ENCODE measurements around the gene HECTD4. TPM values are rescaled to one million over a fixed set of nuclear protein-coding genes. Genes with fewer than 3 reads are reported as not detected.
"Not testable (repeated sequence)": the region's sequence is repeated elsewhere in the genome, so short reads cannot be mapped to it uniquely, and the experiment has no call there.

The HECTD4 gene
- total RNA-seq, 1 experiment from 2014 or later: 51.3 TPM

GRCh38 chr12:112349431-112349830 lies 32.8 kb downstream of the HECTD4 start:
- H3K4me1 ChIP-seq (ENCODE audit: control insufficient read depth, insufficient read depth, low read length): no peaks in the 10 kb centered on the region; the same call in 1 of the 2 replicates
- H3K9me3 ChIP-seq (ENCODE audit: control insufficient read depth, insufficient read depth, low read depth, low read length): no peaks in the 10 kb centered on the region
- intact Hi-C loops (cut with micrococcal nuclease; ENCODE audit: unreplicated experiment): no loop called here
- no peak overlapping the region for H3K4me3 ChIP-seq (ENCODE audit: low read depth in 2 of 2, low read length in 2 of 2)
- in situ Hi-C loops (cut with HindIII; ENCODE audit: low pct_unique_long_range_greater_than_20kb, low sequenced_read_pairs): no loop called here
- CTCF ChIA-PET: no interaction called here
- no peak for DNase-seq (ENCODE audit: low read depth, low spot score)
- ATAC-seq: no peak
- H3K36me3 ChIP-seq (ENCODE audit: control insufficient read depth, insufficient read depth, low read length): no peaks in the 10 kb centered on the region
- POLR2A ChIA-PET: no interaction called here
- TF ChIP-seq REST (IDR thresholded peaks at IDR 0.05; ENCODE audit: insufficient read depth in 1 of 2, low read depth in 2 of 2, low read length in 1 of 2): no peak
- no peak for TF ChIP-seq CTCF (IDR thresholded peaks at IDR 0.05)
- no peak for TF ChIP-seq POLR2AphosphoS5 (IDR thresholded peaks at IDR 0.05; ENCODE audit: low read depth, low read length)
- no peak for TF ChIP-seq TCF7L2 (IDR thresholded peaks at IDR 0.05; ENCODE audit: low read depth, low read length)
- TF ChIP-seq SIN3A (IDR thresholded peaks at IDR 0.05; ENCODE audit: borderline replicate concordance, insufficient read depth, low read depth, low read length): no peak
- H3K27ac ChIP-seq (ENCODE audit: low read length): no peak overlapping the region
- no peaks in the 10 kb centered on the region for H3K27me3 ChIP-seq (ENCODE audit: control insufficient read depth, insufficient read depth, low read length)
- BruUV-seq (replicated peaks): no TSS peak

- H3K4me1 ChIP-seq (ENCODE audit: control insufficient read depth, insufficient read depth, low read length); H3K27me3 ChIP-seq (ENCODE audit: control insufficient read depth, insufficient read depth, low read length); in situ Hi-C loops (cut with HindIII; ENCODE audit: low pct_unique_long_range_greater_than_20kb, low sequenced_read_pairs); intact Hi-C loops (cut with micrococcal nuclease; ENCODE audit: unreplicated experiment); BruUV-seq (replicated peaks); DNase-seq (ENCODE audit: low read depth, low spot score); H3K9me3 ChIP-seq (ENCODE audit: control insufficient read depth, insufficient read depth, low read depth, low read length); H3K4me3 ChIP-seq (ENCODE audit: low read depth in 2 of 2, low read length in 2 of 2); CTCF ChIA-PET; ATAC-seq; H3K27ac ChIP-seq (ENCODE audit: low read length); H3K36me3 ChIP-seq (ENCODE audit: control insufficient read depth, insufficient read depth, low read length); POLR2A ChIA-PET: not testable (repeated sequence)
Observed at GRCh38 chr12:112348926-112349325, 33.3 kb downstream of the HECTD4 start.

- no peaks in the 10 kb centered on the region for H3K36me3 ChIP-seq (ENCODE audit: control insufficient read depth, insufficient read depth, low read length)
- H3K9me3 ChIP-seq (ENCODE audit: control insufficient read depth, insufficient read depth, low read depth, low read length): no peaks in the 10 kb centered on the region
- peaks cover 7% of the 10 kb centered on the region; the same call in 1 of the 2 replicates for H3K4me1 ChIP-seq (ENCODE audit: control insufficient read depth, insufficient read depth, low read length)
- TSS peak; percentile 56 for BruUV-seq (replicated peaks)
- in situ Hi-C loops (cut with HindIII; ENCODE audit: low pct_unique_long_range_greater_than_20kb, low sequenced_read_pairs) (no loop called here), intact Hi-C loops (cut with micrococcal nuclease; ENCODE audit: unreplicated experiment) (no loop called here)
- TF ChIP-seq POLR2AphosphoS5 (IDR thresholded peaks at IDR 0.05; ENCODE audit: low read depth, low read length) (no peak), REST (IDR thresholded peaks at IDR 0.05; ENCODE audit: insufficient read depth in 1 of 2, low read depth in 2 of 2, low read length in 1 of 2) (no peak), SIN3A (IDR thresholded peaks at IDR 0.05; ENCODE audit: borderline replicate concordance, insufficient read depth, low read depth, low read length) (no peak)
- POLR2A ChIA-PET: no interaction called here
- CTCF ChIA-PET: no interaction called here
- no peak overlapping the region for H3K27ac ChIP-seq (ENCODE audit: low read length)
- DNase-seq (ENCODE audit: low read depth, low spot score) (no peak), ATAC-seq (no peak)
- no peak overlapping the region for H3K4me3 ChIP-seq (ENCODE audit: low read depth in 2 of 2, low read length in 2 of 2)
- H3K27me3 ChIP-seq (ENCODE audit: control insufficient read depth, insufficient read depth, low read length): no peaks in the 10 kb centered on the region
Observed at GRCh38 chr12:112347581-112347982, 34.6 kb downstream of the HECTD4 start.

Measured in Panc1 (cell line).